ENCODE data around the gene RETN. TPM values are rescaled to one million over a fixed set of nuclear protein-coding genes. Genes with fewer than 3 reads are reported as not detected.

RETN gene
- total RNA-seq, 2 experiments from 2014 or later: not detected

DNA sequence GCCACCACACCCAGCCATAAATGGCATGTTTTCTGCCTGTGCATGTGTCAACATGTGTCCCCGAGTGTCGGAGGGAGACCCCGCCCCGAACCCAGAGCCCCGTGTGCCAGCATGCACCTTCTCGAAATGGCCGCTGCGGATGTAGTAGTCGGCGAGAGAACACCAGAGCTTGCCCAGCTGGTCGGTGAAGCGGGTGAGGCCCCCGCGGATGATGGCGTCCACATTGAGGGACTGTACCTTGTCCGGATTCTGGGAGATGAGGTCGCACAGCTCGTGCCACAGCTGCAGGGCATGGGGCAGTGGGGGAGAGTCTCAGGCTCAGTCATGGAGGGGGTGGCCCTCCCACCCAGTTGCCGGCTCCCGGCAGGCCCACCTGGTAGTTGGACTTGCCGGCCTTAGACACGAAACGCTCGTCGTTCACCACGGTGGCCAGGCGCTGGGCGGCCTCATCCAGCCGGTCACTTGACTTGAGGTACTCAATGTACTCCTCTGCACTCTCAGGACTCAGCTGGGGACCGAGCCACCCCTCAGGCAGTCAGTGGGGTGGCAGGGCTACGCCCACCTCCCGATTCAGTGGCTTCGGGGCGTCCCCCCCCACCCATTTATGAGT lies 43.0 kb upstream of the RETN start:
- H3K9me3 ChIP-seq (ENCODE audit: low read length): no peaks in the 10 kb centered on the region
- ChIA-PET CTCF (ENCODE audit: unreplicated experiment) (no interaction called here), POLR2A (no interaction called here)
- peaks cover 42% of the 10 kb centered on the region for H3K36me3 ChIP-seq (ENCODE audit: insufficient read depth, low read length)
- H3K4me3 ChIP-seq (ENCODE audit: low read depth, low read length, poor library complexity, severe bottlenecking): no peak overlapping the region
- intact Hi-C loops (cut with micrococcal nuclease; ENCODE audit: unreplicated experiment): no loop called here
- H3K79me2 ChIP-seq (ENCODE audit: insufficient read depth, low read depth, low read length): peaks cover 33% of the 10 kb centered on the region
- 0 out of 2 replicates have a peak, but pooled peaks cover 6% of the 10 kb centered on the region for H4K20me1 ChIP-seq (ENCODE audit: insufficient read depth, low read length)
- H3K27ac ChIP-seq (ENCODE audit: low read depth, low read length, poor library complexity, severe bottlenecking): no peak overlapping the region
- peaks cover 15% of the 10 kb centered on the region for H3K4me1 ChIP-seq (ENCODE audit: insufficient read depth, low read length, poor library complexity, severe bottlenecking)
- no peaks in the 10 kb centered on the region for H3K9me2 ChIP-seq (ENCODE audit: insufficient read depth, low read length)
- no peak for DNase-seq (ENCODE audit: low spot score)
- H3K4me2 ChIP-seq (ENCODE audit: low read length): no peak overlapping the region
- no peak overlapping the region for H2AFZ ChIP-seq (ENCODE audit: low read length)
- TF ChIP-seq, protein P1, sequence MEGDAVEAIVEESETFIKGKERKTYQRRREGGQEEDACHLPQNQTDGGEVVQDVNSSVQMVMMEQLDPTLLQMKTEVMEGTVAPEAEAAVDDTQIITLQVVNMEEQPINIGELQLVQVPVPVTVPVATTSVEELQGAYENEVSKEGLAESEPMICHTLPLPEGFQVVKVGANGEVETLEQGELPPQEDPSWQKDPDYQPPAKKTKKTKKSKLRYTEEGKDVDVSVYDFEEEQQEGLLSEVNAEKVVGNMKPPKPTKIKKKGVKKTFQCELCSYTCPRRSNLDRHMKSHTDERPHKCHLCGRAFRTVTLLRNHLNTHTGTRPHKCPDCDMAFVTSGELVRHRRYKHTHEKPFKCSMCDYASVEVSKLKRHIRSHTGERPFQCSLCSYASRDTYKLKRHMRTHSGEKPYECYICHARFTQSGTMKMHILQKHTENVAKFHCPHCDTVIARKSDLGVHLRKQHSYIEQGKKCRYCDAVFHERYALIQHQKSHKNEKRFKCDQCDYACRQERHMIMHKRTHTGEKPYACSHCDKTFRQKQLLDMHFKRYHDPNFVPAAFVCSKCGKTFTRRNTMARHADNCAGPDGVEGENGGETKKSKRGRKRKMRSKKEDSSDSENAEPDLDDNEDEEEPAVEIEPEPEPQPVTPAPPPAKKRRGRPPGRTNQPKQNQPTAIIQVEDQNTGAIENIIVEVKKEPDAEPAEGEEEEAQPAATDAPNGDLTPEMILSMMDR (conservative IDR thresholded peaks at IDR 0.05; ENCODE audit: low read length): no peak
- no peak for TF ChIP-seq EZH2phosphoT487 (IDR thresholded peaks at IDR 0.05; ENCODE audit: borderline replicate concordance, low read depth, low read length)
- no TSS peak for BruUV-seq (replicated peaks)

DNA sequence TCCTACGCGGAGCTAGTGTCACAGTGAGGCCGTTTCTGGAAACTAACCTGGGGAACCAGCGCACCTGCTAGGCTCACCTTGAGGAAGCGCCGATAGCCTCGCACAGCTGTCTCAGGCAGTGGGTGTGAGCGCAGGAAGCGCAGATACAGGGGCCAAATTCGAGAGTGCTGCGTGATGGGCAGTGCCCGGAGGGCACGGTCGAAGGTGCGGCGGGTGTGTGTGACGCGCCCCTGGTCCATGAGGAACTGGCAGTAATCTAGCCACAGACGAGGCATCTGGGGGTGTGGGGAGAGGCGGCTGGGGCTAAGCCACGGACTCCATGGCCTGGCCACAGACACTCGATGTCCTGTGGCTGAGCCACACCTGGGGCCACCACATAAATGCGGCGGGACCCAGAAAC lies 41.7 kb upstream of the RETN start:
- H3K9me3 ChIP-seq (ENCODE audit: low read length): no peaks in the 10 kb centered on the region
- H3K9me2 ChIP-seq (ENCODE audit: insufficient read depth, low read length): no peaks in the 10 kb centered on the region
- intact Hi-C loops (cut with micrococcal nuclease; ENCODE audit: unreplicated experiment): no loop called here

More for the DNA sequence above, 41.7 kb upstream of the RETN start:
- 0 out of 2 replicates have a peak, but pooled peaks cover 6% of the 10 kb centered on the region for H4K20me1 ChIP-seq (ENCODE audit: insufficient read depth, low read length)
- no peak overlapping the region for H3K27ac ChIP-seq (ENCODE audit: low read depth, low read length, poor library complexity, severe bottlenecking)
- ChIA-PET POLR2A (no interaction called here), CTCF (ENCODE audit: unreplicated experiment) (no interaction called here)
- no TSS peak for BruUV-seq (replicated peaks)
- no peak overlapping the region for H2AFZ ChIP-seq (ENCODE audit: low read length)
- peaks cover 33% of the 10 kb centered on the region for H3K36me3 ChIP-seq (ENCODE audit: insufficient read depth, low read length)
- peaks cover 33% of the 10 kb centered on the region for H3K79me2 ChIP-seq (ENCODE audit: insufficient read depth, low read depth, low read length)
- DNase-seq (ENCODE audit: low spot score): no peak
- H3K4me2 ChIP-seq (ENCODE audit: low read length): no peak overlapping the region
- no peak overlapping the region for H3K4me3 ChIP-seq (ENCODE audit: low read depth, low read length, poor library complexity, severe bottlenecking)
- peaks cover 15% of the 10 kb centered on the region for H3K4me1 ChIP-seq (ENCODE audit: insufficient read depth, low read length, poor library complexity, severe bottlenecking)
- TF ChIP-seq, protein P1 (conservative IDR thresholded peaks at IDR 0.05; ENCODE audit: low read length): no peak
- TF ChIP-seq EZH2phosphoT487 (IDR thresholded peaks at IDR 0.05; ENCODE audit: borderline replicate concordance, low read depth, low read length): no peak

All from OCI-LY7 (cell line).